Right lobe of liver (tissue), 6 donors: ENCODE measurements around the gene C1QTNF9B. TPM values are rescaled to one million over a fixed set of nuclear protein-coding genes. Genes with fewer than 3 reads are reported as not detected.

Source experiments
- ATAC-seq, 4 donors: fragments of 200-7000 bp; cut with Tn5 transposase; one replicate each; pipeline ENCODE4 v1.9.1; 2020; ENCODE audit warnings: mild to moderate bottlenecking in 4 of 4, moderate library complexity in 4 of 4
- DNase-seq, 3 donors: peaks; one replicate each; pipeline ENCODE4 v3.0.0-alpha.2; 2020
- H3K27ac ChIP-seq, 3 donors: fragments of 200-600 bp; one replicate each; pipeline ENCODE4 v1.8.0; 2022
- H3K27me3 ChIP-seq, 2 donors: fragments of 200-600 bp; one replicate each; pipeline ENCODE4 v1.8.0; 2022
- H3K36me3 ChIP-seq, 4 donors: fragments of 200-600 bp; sonication (generic) in 1 of 4; one replicate each; pipeline versions ENCODE4 v1.5.1 to v1.8.0; 2017 to 2022; ENCODE audit warnings: control low read depth in 1 of 4
- H3K4me1 ChIP-seq, 4 donors: fragments of 200-600 bp; sonication (generic) in 1 of 4; one replicate each; pipeline versions ENCODE4 v1.5.1 to v1.8.0; 2017 to 2022; ENCODE audit warnings: control low read depth in 1 of 4
- H3K4me3 ChIP-seq, 3 donors: fragments of 200-600 bp; one replicate each; pipeline ENCODE4 v1.8.0; 2022
- H3K9me3 ChIP-seq, 4 donors: fragments of 200-600 bp; sonication (generic) in 1 of 4; one replicate each; pipeline versions ENCODE4 v1.5.1 to v1.8.0; 2017 to 2022; ENCODE audit warnings: control low read depth in 1 of 4
- POLR2A ChIP-seq: fragments of 450-650 bp; IDR thresholded peaks from one replicate; pipeline ENCODE4 v1.6.1; 2017; ENCODE audit warnings: antibody characterized with exemption, mild to moderate bottlenecking
- WGBS: methylation state at CpG from one replicate; pipeline ENCODE4 v1.1.6; 2018; ENCODE audit warnings: low coverage, low lambda C conversion rate; ENCODE audit not compliant: insufficient coverage; ENCODE audit errors: missing lambda C conversion rate; 5-methylcytosine and 5-hydroxymethylcytosine counted together
- intact Hi-C, 2 donors: fragments of 100-400 bp; cut with DNase I; formaldehyde crosslinking; loops; one replicate each; pipeline versions ENCODE4 v1.11.2 to v1.14.1; 2022
- total RNA-seq, 6 experiments: library from RNA; depleted of rRNA in 2 of 6; stranded (reverse); fragments of >200 nt in 2 of 6; fragmentation: NEBNext Ultra II Directional in 3 of 6; extraction: Animal tissue kit (Norgen Biotek cat#: 25700) in 3 of 6; gene quantifications; one replicate each; pipeline versions ENCODE4 v1.1.0 to v1.2.4, GENCODE V29; 2016 to 2023
- TF ChIP-seq, protein P1 (sequence below), 4 donors: fragments of 200-600 bp in 3 of 4; fragments of 450-650 bp in 1 of 4; IDR thresholded peaks; one replicate each; pipeline versions ENCODE4 v1.5.1 to v1.8.0; 2016 to 2022; ENCODE audit warnings: antibody characterized with exemption in 4 of 4, mild to moderate bottlenecking in 2 of 4
- donor health status: DM: no; HTN: yes; CAD: no.
- donor health status: DM: no; HTN: no; CAD: no.
- donor health status: DM: no; HTN: no; CAD: no.
- donor health status: DM: no; HTN: yes; CAD: no.
- donor health status: DM: no; HTN: yes; CAD: no.

The C1QTNF9B gene
- total RNA-seq, 6 experiments from 2014 or later: 0.18 to 0.42 (median 0.22) TPM; not detected in 3

DNA sequence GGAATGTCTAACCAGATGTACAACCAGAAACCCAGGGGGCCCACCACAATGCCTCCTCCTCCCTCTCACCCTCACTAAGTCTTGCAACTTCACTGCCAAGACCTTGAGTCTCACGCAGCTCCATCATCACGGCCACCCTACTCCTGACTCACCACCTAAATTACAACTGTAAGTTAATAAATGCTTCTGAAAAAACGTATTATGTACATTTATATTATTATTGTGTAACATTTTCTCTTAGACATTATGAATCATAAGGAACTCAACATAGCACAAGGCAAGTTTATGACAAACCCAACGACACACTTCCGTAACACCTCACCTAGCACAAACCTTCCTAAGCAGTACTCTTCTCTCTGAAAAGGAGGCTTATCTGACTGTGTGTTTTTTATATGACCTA, 28.8 kb downstream of the C1QTNF9B start:
- no peaks in the 10 kb centered on the region for H3K9me3 ChIP-seq
- H3K4me1 ChIP-seq: no peaks in the 10 kb centered on the region
- TF ChIP-seq POLR2A: no peak
- TF ChIP-seq, protein P1, sequence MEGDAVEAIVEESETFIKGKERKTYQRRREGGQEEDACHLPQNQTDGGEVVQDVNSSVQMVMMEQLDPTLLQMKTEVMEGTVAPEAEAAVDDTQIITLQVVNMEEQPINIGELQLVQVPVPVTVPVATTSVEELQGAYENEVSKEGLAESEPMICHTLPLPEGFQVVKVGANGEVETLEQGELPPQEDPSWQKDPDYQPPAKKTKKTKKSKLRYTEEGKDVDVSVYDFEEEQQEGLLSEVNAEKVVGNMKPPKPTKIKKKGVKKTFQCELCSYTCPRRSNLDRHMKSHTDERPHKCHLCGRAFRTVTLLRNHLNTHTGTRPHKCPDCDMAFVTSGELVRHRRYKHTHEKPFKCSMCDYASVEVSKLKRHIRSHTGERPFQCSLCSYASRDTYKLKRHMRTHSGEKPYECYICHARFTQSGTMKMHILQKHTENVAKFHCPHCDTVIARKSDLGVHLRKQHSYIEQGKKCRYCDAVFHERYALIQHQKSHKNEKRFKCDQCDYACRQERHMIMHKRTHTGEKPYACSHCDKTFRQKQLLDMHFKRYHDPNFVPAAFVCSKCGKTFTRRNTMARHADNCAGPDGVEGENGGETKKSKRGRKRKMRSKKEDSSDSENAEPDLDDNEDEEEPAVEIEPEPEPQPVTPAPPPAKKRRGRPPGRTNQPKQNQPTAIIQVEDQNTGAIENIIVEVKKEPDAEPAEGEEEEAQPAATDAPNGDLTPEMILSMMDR (IDR thresholded peaks at IDR 0.05): no peak
- H3K36me3 ChIP-seq: no peaks in the 10 kb centered on the region
- intact Hi-C loops: no loop called here
- no peak overlapping the region for H3K27ac ChIP-seq
- DNase-seq: no peak
- WGBS: 74% methylated on average over 5 of the region's 5 CpGs
- no peaks in the 10 kb centered on the region for H3K27me3 ChIP-seq
- no peak for ATAC-seq
- H3K4me3 ChIP-seq: no peak overlapping the region

DNA sequence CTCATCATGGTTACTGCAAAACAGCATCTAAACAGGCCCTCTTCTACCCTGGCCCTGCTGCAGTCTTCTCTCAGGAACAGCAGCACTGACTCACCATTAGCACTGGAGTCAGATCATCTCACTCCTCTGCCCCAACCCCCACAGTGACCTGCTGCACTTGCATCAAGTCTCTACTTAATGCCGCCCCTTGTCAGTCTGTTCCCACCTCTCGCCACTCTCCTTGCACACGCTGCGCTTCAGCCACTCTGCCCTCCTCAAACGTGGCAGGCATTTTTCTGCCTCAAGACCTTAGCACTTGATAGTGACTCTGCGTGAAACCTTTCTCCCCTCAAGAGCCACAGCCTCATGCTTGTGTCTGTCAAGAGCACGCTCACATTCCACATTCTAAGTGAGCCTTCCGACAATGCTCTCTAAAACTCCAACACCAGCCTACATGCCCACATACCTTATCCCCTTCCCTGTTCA, 30.2 kb downstream of the C1QTNF9B start:
- DNase-seq: no peak
- no peaks in the 10 kb centered on the region for H3K9me3 ChIP-seq
- H3K27ac ChIP-seq: no peak overlapping the region
- no peak overlapping the region for H3K4me3 ChIP-seq
- no peaks in the 10 kb centered on the region for H3K36me3 ChIP-seq
- 92% methylated on average over 8 of the region's 8 CpGs for WGBS
- TF ChIP-seq, protein P1 (IDR thresholded peaks at IDR 0.05): no peak
- TF ChIP-seq POLR2A: no peak
- H3K27me3 ChIP-seq: no peaks in the 10 kb centered on the region
- intact Hi-C loops: no loop called here
- ATAC-seq: no peak
- no peaks in the 10 kb centered on the region for H3K4me1 ChIP-seq

DNA sequence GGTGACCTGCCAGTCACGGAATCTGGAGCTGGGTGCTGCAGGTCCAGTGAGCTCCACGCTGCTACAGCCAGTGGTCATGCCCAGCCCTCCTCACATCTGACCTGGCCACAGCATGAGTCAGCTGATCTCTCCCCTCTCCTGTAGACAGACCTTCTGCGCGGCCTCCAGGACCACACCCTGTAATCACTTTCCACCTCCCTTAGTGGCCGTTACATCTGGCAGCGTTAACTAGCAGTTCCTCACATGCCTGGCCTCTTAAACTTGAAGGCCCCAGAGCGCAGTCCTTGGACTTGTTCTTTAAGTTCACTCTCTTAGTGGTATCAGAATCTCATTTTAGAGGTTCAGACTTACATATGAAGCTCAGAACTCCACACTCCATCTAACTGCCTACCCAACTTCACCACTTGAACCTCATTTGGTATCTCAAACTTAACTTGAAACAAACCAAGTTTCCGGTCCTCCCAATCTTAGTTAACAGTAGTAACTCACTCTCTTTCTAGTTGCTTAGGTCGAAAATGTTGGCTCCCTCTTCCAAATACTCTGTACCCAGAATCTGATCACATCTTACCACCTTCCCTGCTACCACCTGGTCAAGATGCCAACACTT, 30.8 kb downstream of the C1QTNF9B start:
- Histone ChIP-seq H3K27me3 (no peaks in the 10 kb centered on the region), H3K36me3 (no peaks in the 10 kb centered on the region), H3K4me1 (no peaks in the 10 kb centered on the region), H3K9me3 (no peaks in the 10 kb centered on the region), H3K4me3 (no peak overlapping the region), H3K27ac (no peak overlapping the region)
- intact Hi-C loops: no loop called here
- 81% methylated on average over 3 of the region's 9 CpGs for WGBS
- TF ChIP-seq, protein P1 (IDR thresholded peaks at IDR 0.05): no peak
- TF ChIP-seq POLR2A: no peak
- DNase-seq (no peak), ATAC-seq (no peak)

DNA sequence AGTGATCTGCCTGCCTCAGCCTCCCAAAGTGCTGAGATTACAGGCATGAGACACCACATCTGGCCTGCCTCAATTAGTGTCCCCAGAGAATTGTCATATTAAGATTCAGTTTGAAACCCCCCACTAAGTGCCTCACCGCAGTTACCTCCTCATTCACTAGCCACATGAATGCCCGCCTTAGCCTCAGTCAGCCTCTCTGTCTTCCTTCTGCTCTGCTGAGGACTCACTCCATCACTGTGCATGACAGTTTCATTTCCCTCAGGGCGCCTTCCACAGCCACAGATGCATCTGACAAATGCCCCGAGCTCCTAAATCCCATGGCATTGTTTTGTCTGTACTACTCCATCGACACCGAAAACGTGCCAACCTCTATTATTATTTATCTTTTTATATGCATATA, 31.4 kb downstream of the C1QTNF9B start:
- Histone ChIP-seq H3K4me3 (no peak overlapping the region), H3K27ac (no peak overlapping the region), H3K36me3 (no peaks in the 10 kb centered on the region), H3K9me3 (no peaks in the 10 kb centered on the region), H3K27me3 (no peaks in the 10 kb centered on the region), H3K4me1 (no peaks in the 10 kb centered on the region)
- intact Hi-C loops: no loop called here
- DNase-seq: no peak
- WGBS: 87% methylated on average over 5 of the region's 7 CpGs
- ATAC-seq: no peak
- TF ChIP-seq, protein P1 (IDR thresholded peaks at IDR 0.05): no peak
- TF ChIP-seq POLR2A: no peak
